Testis (tissue), 3 donors: Measurements from ENCODE around the gene ABHD6. TPM values are rescaled to one million over a fixed set of nuclear protein-coding genes. Genes with fewer than 3 reads are reported as not detected.

Experiments
- DNase-seq: peaks from one replicate; pipeline ENCODE4 v3.0.0-alpha.2; 2019
- H3K27ac ChIP-seq, 2 donors: fragments of 200-600 bp; sonication (generic); one replicate each; pipeline ENCODE4 v1.5.1; 2019
- H3K27me3 ChIP-seq: fragments of 200-600 bp; sonication (generic); one replicate; pipeline ENCODE4 v1.5.1; 2019
- H3K36me3 ChIP-seq: fragments of 200-600 bp; sonication (generic); one replicate; pipeline ENCODE4 v1.5.1; 2017; ENCODE audit warnings: low read depth; ENCODE audit errors: missing control alignments
- H3K4me1 ChIP-seq: fragments of 200-600 bp; sonication (generic); one replicate; pipeline ENCODE4 v1.5.1; 2019
- H3K4me3 ChIP-seq, 2 donors: fragments of 200-600 bp; sonication (generic); one replicate each; pipeline ENCODE4 v1.5.1; 2017 to 2019
- H3K9me3 ChIP-seq: fragments of 200-600 bp; sonication (generic); one replicate; pipeline ENCODE4 v1.5.1; 2017
- POLR2A ChIP-seq: fragments of 450-650 bp; IDR thresholded peaks from one replicate; pipeline ENCODE4 v1.6.1; 2017; ENCODE audit warnings: antibody characterized with exemption, mild to moderate bottlenecking, moderate library complexity
- WGBS, 2 donors: methylation state at CpG; one replicate each; pipeline ENCODE4 v1.1.5; 2018; 5-methylcytosine and 5-hydroxymethylcytosine counted together
- intact Hi-C: fragments of 100-400 bp; cut with DNase I; formaldehyde crosslinking; loops from one replicate; pipeline ENCODE4 v1.15.1; 2023; ENCODE audit warnings: low total_unique reads
- polyA plus RNA-seq: library from polyadenylated mRNA; stranded (reverse); fragments of 350-450 nt; fragmentation: Illumina TruSeq; extraction: RNeasy Lipid Tissue Mini Kit (QIAGEN cat#74804); gene quantifications from one replicate; pipeline ENCODE4 v1.2.3, GENCODE V29; 2014; ENCODE audit warnings: low read depth, low replicate concordance; ENCODE audit not compliant: insufficient read depth
- total RNA-seq, 2 donors: library from RNA; depleted of rRNA; stranded (reverse); fragments of >200 nt; gene quantifications; one replicate each; pipeline ENCODE4 v1.2.3, GENCODE V29; 2016
- TF ChIP-seq, protein P1 (sequence below), 3 experiments: fragments of 450-650 bp in 2 of 3; fragments of 200-600 bp in 1 of 3; sonication (generic) in 1 of 3; IDR thresholded peaks; one replicate each; pipeline ENCODE4 v1.5.1; 2016 to 2019; ENCODE audit warnings: antibody characterized with exemption in 3 of 3, mild to moderate bottlenecking in 2 of 3, moderate library complexity in 1 of 3

ABHD6 gene
- total and polyA plus RNA-seq, 3 donors from 2014 or later, result 11.7 to 17.8 (median 12.1) TPM

DNA sequence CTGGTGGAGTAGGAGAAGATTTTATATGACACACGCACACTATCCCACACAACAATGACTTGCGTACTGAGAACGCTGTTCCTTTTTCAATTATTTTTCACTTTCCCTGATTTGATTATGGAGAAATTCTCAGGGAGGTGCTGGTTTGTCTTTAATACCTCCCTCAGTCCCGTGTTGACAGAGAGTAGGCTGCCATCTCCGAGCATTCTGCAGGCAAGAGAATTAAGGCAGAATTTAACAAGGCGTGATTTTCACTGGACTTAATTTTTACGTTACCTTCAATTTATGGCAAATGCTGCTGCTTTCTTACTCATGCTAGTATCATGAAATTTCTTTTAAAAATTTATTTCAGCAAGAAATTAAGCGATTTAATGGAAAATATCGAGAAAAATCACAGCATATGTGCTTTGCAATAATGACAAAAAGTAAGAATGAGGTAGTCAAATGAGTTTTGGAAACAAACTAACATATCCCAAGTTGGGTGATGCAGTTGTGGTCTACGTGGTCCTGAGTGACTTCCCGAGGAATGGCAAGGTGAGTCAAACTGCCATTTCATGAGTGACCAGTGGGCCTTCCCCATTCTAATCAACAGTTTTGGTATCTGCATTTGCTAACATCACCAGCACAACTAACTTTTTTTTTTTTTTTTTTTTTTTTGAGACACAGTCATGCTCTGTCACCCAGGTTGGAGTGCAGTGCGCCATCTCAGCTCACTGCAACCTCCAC lies 43.7 kb upstream of the ABHD6 start:
- TF ChIP-seq POLR2A, result no peak
- TF ChIP-seq, protein P1, sequence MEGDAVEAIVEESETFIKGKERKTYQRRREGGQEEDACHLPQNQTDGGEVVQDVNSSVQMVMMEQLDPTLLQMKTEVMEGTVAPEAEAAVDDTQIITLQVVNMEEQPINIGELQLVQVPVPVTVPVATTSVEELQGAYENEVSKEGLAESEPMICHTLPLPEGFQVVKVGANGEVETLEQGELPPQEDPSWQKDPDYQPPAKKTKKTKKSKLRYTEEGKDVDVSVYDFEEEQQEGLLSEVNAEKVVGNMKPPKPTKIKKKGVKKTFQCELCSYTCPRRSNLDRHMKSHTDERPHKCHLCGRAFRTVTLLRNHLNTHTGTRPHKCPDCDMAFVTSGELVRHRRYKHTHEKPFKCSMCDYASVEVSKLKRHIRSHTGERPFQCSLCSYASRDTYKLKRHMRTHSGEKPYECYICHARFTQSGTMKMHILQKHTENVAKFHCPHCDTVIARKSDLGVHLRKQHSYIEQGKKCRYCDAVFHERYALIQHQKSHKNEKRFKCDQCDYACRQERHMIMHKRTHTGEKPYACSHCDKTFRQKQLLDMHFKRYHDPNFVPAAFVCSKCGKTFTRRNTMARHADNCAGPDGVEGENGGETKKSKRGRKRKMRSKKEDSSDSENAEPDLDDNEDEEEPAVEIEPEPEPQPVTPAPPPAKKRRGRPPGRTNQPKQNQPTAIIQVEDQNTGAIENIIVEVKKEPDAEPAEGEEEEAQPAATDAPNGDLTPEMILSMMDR (IDR thresholded peaks at IDR 0.05), result no peak
- intact Hi-C loops, result no loop called here
- Histone ChIP-seq H3K27me3 (no peaks in the 10 kb centered on the region), H3K4me1 (peaks cover 4% of the 10 kb centered on the region), H3K4me3 (no peak overlapping the region), H3K9me3 (no peaks in the 10 kb centered on the region), H3K36me3 (no peaks in the 10 kb centered on the region), H3K27ac (no peak overlapping the region)
- no peak for DNase-seq
- 94 to 96% methylated on average over 12 of the region's 12 CpGs for WGBS, 2 donors

DNA sequence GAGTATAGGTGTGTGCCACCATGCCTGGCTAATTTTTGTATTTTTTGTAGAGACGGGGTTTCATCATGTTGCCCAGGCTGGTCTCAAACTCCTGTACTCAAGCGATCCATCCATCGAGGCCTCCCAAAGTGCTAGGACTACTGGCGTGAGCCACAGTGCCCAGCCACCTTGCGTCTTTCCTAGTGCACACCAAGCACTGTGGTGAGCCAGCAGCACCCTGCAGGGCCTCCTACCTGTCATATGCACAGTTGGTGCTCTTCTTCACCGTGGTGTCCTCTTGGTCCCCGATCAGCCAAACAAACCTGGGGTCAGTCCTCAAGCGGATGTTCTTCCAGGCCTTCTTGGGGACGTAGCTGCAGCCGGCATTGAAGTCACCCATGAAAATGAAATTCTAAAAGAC lies 40.0 kb upstream of the ABHD6 start:
- 92 to 99% methylated on average over 7 to 10 of the region's 10 CpGs for WGBS, 2 donors
- Histone ChIP-seq H3K9me3 (no peaks in the 10 kb centered on the region), H3K4me3 (no peak overlapping the region), H3K27me3 (no peaks in the 10 kb centered on the region), H3K27ac (peak overlapping the region in 1 of 2 donors; percentile 27), H3K36me3 (no peaks in the 10 kb centered on the region), H3K4me1 (peaks cover 14% of the 10 kb centered on the region)
- no peak for TF ChIP-seq POLR2A
- TF ChIP-seq, protein P1 (IDR thresholded peaks at IDR 0.05), result no peak
- intact Hi-C loops, result no loop called here
- no peak for DNase-seq

DNA sequence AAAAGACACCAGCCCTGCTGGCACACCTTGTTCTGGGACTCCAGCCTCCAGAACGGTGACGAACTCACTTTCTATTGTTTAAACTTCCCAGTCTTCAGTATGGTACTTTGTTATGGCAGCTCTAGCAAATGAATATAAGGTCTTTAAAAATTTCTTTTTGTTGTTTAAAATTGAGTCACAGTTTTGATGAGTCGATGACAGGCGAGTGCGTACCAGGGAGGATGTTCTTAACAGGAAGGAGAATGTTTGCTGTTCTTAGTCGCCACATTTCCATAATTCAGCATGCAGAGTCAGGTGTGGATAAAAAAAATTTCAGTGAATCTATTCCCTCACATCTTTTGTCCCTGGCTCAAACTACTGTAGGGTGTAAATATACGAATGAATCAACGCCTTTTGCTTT lies 39.2 kb upstream of the ABHD6 start:
- 79 to 87% methylated on average over 8 of the region's 8 CpGs for WGBS, 2 donors
- Histone ChIP-seq H3K4me3 (no peak overlapping the region), H3K36me3 (no peaks in the 10 kb centered on the region), H3K27ac (peak overlapping the region in 1 of 2 donors; percentile 27), H3K4me1 (peaks cover 14% of the 10 kb centered on the region), H3K27me3 (no peaks in the 10 kb centered on the region), H3K9me3 (no peaks in the 10 kb centered on the region)
- intact Hi-C loops, result no loop called here
- no peak for DNase-seq
- TF ChIP-seq, protein P1 (IDR thresholded peaks at IDR 0.05), result no peak
- no peak for TF ChIP-seq POLR2A

GRCh38 chr3:58198804-58199203 lies 38.8 kb upstream of the ABHD6 start:
- Histone ChIP-seq H3K36me3 (no peaks in the 10 kb centered on the region), H3K27ac (peak overlapping the region in 1 of 2 donors; percentile 60), H3K9me3 (no peaks in the 10 kb centered on the region), H3K4me3 (no peak overlapping the region), H3K27me3 (no peaks in the 10 kb centered on the region), H3K4me1 (peaks cover 14% of the 10 kb centered on the region)
- intact Hi-C loops, result no loop called here
- no peak for TF ChIP-seq POLR2A
- TF ChIP-seq, protein P1 (IDR thresholded peaks at IDR 0.05), result no peak
- no peak for DNase-seq

DNA sequence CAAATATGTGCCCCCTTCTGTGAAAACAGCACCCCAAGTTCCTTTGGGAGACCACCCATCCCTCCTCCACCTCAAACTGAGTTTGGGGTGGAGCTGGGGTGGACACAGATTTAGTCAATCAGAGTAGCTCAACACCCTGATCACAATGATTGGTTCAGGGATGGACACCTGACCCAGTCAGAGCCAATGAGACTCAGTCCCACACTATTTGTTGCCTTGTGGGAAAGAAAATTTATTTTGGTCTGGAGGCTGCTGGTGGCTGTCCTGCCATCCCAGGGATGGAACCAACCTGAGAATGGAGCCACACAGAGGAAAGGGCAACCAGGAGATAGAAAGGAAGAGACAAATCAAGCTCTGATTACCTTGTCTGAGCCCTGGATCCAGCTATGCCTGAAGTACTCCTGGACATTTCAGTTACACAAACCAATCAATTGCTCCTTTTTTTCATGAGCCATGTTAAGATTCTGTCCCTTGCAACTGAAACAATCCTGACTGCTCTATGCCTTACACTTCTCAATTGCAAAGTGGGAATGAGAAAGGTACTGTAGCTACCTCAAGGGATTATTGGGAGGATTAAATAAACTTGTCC lies 37.4 kb upstream of the ABHD6 start:
- DNase-seq, result no peak
- Histone ChIP-seq H3K4me3 (no peak overlapping the region), H3K27ac (peak overlapping the region in 1 of 2 donors; percentile 60), H3K4me1 (peaks cover 14% of the 10 kb centered on the region), H3K27me3 (no peaks in the 10 kb centered on the region), H3K9me3 (no peaks in the 10 kb centered on the region), H3K36me3 (no peaks in the 10 kb centered on the region)
- intact Hi-C loops, result no loop called here
- TF ChIP-seq, protein P1 (IDR thresholded peaks at IDR 0.05), result no peak
- no peak for TF ChIP-seq POLR2A
